Stimulated activated CD4-positive, alpha-beta T cell treated with anti-CD3 and anti-CD28 coated beads, Interleukin-12 subunit alpha, Interleukin-12 subunit beta, amount 100 ng/mL, for 4 hours (primary cell): ENCODE measurements around the gene ITGAD.

Source experiments
- DNase-seq: peaks from one replicate; pipeline ENCODE4 v3.0.0-alpha.2; 2020

The ITGAD gene

GRCh38 chr16:31393056-31393455 is at the start of gene ITGAD:
Gene ITGAD (plus strand): TSS chr16:31393335. CDS start chr16:31393361, 26 bp downstream.
- DNase-seq = no peak

DNA sequence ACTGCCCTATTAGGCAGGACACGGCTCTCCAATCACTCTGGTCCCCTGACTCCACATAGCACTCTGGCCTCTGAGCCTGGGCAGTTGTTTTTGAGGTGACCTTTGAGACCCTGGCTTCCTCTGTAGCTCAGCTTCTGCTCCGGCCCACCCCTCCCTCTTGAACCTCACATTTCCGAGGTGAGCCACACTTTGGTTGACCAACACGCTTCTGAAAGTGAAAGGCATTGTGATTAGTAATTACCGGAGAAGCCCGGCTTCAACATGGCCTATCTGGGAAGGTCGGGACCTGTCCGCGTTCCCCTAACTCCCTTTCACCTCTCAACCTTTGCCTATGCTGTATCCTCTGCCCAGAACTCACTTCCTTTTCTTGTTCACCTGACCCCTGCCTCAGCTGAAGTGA is 48.4 kb upstream of the ITGAD start:
- DNase-seq = no peak

GRCh38 chr16:31347445-31347844 is 45.7 kb upstream of the ITGAD start:
- DNase-seq = no peak

DNA sequence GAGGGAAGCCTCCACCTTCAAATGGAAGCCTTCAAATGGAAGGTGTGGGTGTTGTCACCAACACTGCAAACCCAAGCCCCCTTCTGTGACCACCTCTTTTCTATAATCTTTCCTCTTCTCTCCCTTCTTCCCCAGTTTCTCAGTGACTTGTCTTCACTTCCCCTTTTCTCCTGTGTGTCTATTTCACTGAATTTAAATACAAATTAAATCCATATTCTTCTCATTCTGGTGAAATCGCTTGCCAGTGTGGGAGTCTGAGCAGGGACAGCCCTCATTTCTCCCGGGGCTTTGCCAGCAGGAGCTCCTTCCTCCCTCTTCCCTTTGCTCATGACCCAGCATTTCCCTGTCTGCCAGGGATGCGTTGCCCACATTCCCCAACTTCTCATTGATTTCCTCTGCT is 44.6 kb upstream of the ITGAD start:
- no peak for DNase-seq

GRCh38 chr16:31350275-31351005 is 42.7 kb upstream of the ITGAD start:
- no peak for DNase-seq

DNA sequence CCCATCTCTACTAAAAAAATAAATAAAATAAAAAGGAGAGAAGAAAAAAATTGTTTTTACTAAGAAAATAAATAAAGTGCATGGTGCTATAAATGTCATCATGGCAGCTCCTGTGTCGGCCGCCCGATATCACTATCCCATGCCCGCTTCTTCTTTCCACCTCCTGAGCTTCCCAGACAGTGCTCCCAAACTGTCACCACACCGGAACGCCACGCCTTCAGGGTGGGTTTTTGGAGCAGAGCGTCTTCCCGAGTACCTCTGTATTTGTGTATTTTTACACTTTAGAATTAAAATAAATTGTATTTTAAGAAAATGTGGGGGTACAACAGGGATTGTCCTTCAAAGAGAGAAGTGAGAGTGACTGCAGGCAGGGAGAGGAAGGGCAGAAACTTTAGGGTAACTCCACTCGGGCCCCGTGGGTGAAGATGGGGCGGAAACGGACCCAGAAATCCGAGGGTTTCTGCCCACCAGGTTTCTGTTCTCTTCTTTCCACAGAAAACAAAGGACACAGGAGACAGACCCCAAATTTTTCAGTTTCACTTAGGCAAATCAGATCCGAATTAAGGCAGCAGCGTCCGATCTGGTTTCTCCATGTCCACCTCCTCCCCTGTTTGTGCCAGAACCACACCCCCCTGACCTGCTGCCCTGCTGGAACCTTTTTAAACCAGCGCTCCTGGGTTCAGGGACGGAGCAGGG is 41.7 kb upstream of the ITGAD start:
- DNase-seq = no peak

GRCh38 chr16:31351942-31352325 is 41.2 kb upstream of the ITGAD start:
- DNase-seq = no peak

GRCh38 chr16:31352376-31353115 is 40.6 kb upstream of the ITGAD start:
- DNase-seq = no peak

DNA sequence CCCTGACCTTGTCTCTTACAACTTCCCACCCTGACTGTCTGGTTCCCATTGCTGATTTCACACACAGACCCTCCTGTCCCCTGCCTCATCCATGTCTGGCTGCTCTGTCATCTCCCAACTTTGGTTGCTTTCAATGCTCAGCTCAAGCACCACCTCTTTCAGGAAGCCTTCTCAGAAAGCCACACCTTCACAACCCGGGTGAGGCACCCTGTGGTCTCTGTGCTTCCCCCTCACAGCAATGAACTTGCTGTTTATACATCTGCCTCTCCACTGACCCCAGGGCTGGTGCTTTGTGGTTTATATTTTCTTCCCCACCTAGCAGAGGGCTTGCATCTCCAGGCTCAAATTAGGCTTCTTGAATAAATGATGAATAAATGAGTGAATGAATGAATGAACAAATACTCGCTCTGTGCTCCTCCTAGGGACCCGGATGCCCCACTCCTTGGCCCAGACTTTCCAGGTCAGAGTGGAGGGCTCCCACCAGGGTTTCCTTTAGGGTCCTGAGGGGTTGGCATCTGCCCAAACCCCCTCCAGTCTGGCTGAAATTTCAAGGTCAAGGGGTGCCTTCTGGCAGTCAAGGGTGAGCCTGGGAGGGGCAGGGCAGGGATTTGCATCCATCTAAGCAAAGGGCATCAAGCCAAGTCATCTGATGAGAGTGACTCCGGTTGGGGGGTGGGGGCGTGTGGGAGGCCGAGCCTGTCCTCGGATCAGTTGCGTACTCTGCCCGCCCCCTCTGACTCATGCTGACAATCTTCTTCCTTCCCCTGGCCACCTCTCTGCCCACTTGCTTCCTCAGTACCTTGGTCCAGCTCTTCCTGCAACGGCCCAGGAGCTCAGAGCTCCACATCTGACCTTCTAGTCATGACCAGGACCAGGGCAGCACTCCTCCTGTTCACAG is 38.5 kb upstream of the ITGAD start, which contains the start of gene ITGAX:
ITGAX (plus strand) TSS at position 783 of the 898 bp plus-strand sequence; CDS start at position 862, 79 bp downstream.
- peak; percentile 34 for DNase-seq

- DNase-seq = no peak
Observed at GRCh38 chr16:31355431-31356100, 37.6 kb upstream of the ITGAD start.

- no peak for DNase-seq
Observed at GRCh38 chr16:31356566-31357323, 36.4 kb upstream of the ITGAD start.

- no peak for DNase-seq
Observed at GRCh38 chr16:31357324-31358109, 35.6 kb upstream of the ITGAD start.

GRCh38 chr16:31360251-31360650 is 32.9 kb upstream of the ITGAD start:
- DNase-seq = no peak

DNA sequence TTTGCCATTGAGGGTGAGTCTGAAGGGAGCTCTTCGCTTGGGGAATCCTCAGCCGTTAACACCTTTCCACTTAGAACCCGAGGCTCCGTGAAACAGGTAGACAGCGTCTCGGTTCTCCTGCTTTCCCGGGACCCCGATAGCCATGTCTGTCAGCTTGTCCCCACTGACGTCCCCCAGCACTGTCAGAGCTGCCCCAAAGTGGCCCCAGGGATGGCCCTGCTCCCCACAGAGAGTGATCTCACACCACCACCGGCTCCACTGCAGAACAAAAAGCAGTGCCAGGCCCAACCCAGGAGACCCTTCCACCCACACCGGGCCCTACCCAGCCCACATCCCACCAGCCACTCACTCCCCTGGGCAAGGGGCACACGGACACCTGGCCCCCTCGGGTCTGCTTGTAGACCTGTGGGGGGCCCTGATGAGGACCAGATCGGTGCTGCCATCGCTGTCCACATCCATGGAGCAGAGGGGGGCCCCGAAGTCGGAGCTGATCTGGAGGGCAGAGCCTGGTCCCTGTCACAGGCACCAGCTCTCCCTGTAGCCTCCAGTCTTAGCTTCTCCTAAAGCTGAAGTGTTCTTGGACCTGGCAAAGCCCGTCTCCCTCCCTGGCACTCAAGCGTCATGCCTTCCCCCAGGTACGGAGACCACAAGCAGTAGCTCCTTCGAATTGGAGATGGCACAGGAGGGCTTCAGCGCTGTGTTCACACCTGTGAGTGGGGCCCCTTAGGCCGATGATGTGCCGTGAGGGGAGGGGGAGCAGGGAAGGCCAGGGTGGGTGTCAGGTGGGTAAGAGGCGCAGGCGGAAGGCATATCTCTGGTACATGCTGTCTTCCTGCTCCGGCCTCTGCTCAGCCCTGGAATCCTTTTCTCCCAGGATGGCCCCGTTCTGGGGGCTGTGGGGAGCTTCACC is 31.7 kb upstream of the ITGAD start:
- DNase-seq = no peak

- DNase-seq = no peak
Observed at GRCh38 chr16:31362476-31363405, 30.4 kb upstream of the ITGAD start.

GRCh38 chr16:31363721-31364120 is 29.4 kb upstream of the ITGAD start:
- DNase-seq = no peak

DNA sequence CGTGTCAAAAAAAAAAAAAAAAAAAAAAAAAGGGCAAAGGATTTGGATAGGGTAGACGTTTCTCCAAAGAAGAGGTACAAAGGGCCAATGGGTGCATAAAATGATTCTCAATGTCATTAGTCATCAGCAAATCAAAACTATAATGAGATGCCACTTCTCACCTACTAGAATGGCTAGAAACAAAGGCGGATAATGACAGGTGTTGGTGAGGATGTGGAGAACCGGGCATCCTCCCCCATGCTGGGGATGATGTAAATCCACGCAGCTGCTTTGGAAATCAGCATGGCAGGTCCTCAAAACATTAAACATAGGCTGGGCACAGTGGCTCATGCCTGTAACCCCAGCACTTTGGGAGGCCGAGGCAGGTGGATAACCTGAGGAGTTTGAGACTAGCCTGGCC is 28.7 kb upstream of the ITGAD start:
- no peak for DNase-seq
